Neuronal stem cell (in vitro differentiated cells): ENCODE measurements around the gene BHLHE41.

ENCODE experiments used
- DNase-seq: peaks from one replicate; pipeline ENCODE4 v3.0.0-alpha.2; 2013; ENCODE audit warnings: low spot score
- H2AFZ ChIP-seq: one replicate; pipeline ENCODE4 v1.6.1; 2013; ENCODE audit warnings: mild to moderate bottlenecking, low read length, inconsistent platforms
- H2AK5ac ChIP-seq: 2 replicates; pipeline ENCODE4 v1.6.1; 2013; ENCODE audit warnings: low read depth, mild to moderate bottlenecking, inconsistent platforms, low read length, moderate library complexity, mixed read lengths
- H2BK120ac ChIP-seq: 2 replicates; pipeline ENCODE4 v1.6.1; 2013; ENCODE audit warnings: low read depth, mild to moderate bottlenecking, inconsistent platforms, low read length, moderate library complexity, mixed read lengths
- H2BK12ac ChIP-seq: one replicate; pipeline ENCODE4 v1.6.1; 2013; ENCODE audit warnings: low read length, inconsistent platforms
- H2BK15ac ChIP-seq: 2 replicates; pipeline ENCODE4 v1.6.1; 2013; ENCODE audit warnings: mild to moderate bottlenecking, low read length, inconsistent platforms, mixed read lengths
- H2BK5ac ChIP-seq: one replicate; pipeline ENCODE4 v1.6.1; 2013; ENCODE audit warnings: inconsistent platforms, mild to moderate bottlenecking, low read length, moderate library complexity
- H3K14ac ChIP-seq: one replicate; pipeline ENCODE4 v1.6.1; 2013; ENCODE audit warnings: low read length, inconsistent platforms
- H3K18ac ChIP-seq: 2 replicates; pipeline ENCODE4 v1.6.1; 2013; ENCODE audit warnings: low read length, inconsistent platforms
- H3K23ac ChIP-seq: 2 replicates; pipeline ENCODE4 v1.6.1; 2013; ENCODE audit warnings: low read depth, mild to moderate bottlenecking, mixed read lengths, low read length, inconsistent platforms; ENCODE audit not compliant: poor library complexity
- H3K27ac ChIP-seq: replicated peaks from 3 replicates; pipeline ENCODE4 v1.5.1; 2013; ENCODE audit warnings: low read length, inconsistent platforms
- H3K27me3 ChIP-seq, 3 experiments: 2 replicates each; pipeline ENCODE4 v1.6.1; 2013; ENCODE audit warnings: low read length in 3 of 3, mild to moderate bottlenecking in 2 of 3, inconsistent platforms in 1 of 3, low read depth in 1 of 3, mixed read lengths in 1 of 3, moderate library complexity in 1 of 3; ENCODE audit not compliant: control insufficient read depth in 3 of 3, insufficient read depth in 3 of 3
- H3K36me3 ChIP-seq, 2 donors: replicated peaks in 1 of 2; 2 replicates each; pipeline ENCODE4 v1.6.1; 2013; ENCODE audit warnings: low read length in 2 of 2; ENCODE audit not compliant: control insufficient read depth in 2 of 2, insufficient read depth in 2 of 2
- H3K4ac ChIP-seq: 2 replicates; pipeline ENCODE4 v1.6.1; 2013; ENCODE audit warnings: inconsistent platforms, mild to moderate bottlenecking, low read length, moderate library complexity
- H3K4me1 ChIP-seq, 2 donors: 1 replicate in 1 of 2; 2 replicates in 1 of 2; pipeline ENCODE4 v1.6.1; 2013; ENCODE audit warnings: low read length in 2 of 2, low read depth in 1 of 2; ENCODE audit not compliant: control insufficient read depth in 2 of 2, insufficient read depth in 1 of 2
- H3K4me2 ChIP-seq: one replicate; pipeline ENCODE4 v1.6.1; 2013; ENCODE audit warnings: mild to moderate bottlenecking, low read length, inconsistent platforms; ENCODE audit not compliant: insufficient read depth, poor library complexity, severe bottlenecking
- H3K4me3 ChIP-seq, 2 donors: 2 replicates each; pipeline ENCODE4 v1.5.1; 2013; ENCODE audit warnings: low read length in 2 of 2, mild to moderate bottlenecking in 2 of 2, inconsistent platforms in 1 of 2, moderate library complexity in 1 of 2
- H3K79me1 ChIP-seq: one replicate; pipeline ENCODE4 v1.6.1; 2013; ENCODE audit warnings: low read depth, mild to moderate bottlenecking, inconsistent platforms, low read length, moderate library complexity
- H3K9ac ChIP-seq: one replicate; pipeline ENCODE4 v1.6.1; 2013; ENCODE audit warnings: mild to moderate bottlenecking, low read depth, low read length, inconsistent platforms; ENCODE audit not compliant: poor library complexity
- H3K9me3 ChIP-seq, 2 donors: replicated peaks in 1 of 2; 2 replicates each; pipeline versions ENCODE3 to v1.6.1; 2013; ENCODE audit warnings: low read length in 2 of 2, mild to moderate bottlenecking in 2 of 2, inconsistent platforms in 1 of 2, low read depth in 1 of 2, mixed read lengths in 1 of 2, moderate library complexity in 1 of 2; ENCODE audit not compliant: control insufficient read depth in 2 of 2, insufficient read depth in 1 of 2
- H4K8ac ChIP-seq: one replicate; pipeline ENCODE4 v1.6.1; 2013; ENCODE audit warnings: low read depth, mild to moderate bottlenecking, inconsistent platforms, low read length, moderate library complexity
- H4K91ac ChIP-seq: one replicate; pipeline ENCODE4 v1.6.1; 2013; ENCODE audit warnings: low read length, low read depth, mild to moderate bottlenecking, inconsistent platforms; ENCODE audit not compliant: poor library complexity
- WGBS, 2 donors: extraction: QIAGEN DNeasy Blood & Tissue Kit; methylation state at CpG; one replicate each; pipeline ENCODE4 v1.1.7; 2013; ENCODE audit warnings: missing lambda C conversion rate in 2 of 2, mixed read lengths in 1 of 2; ENCODE audit not compliant: insufficient read length in 2 of 2, insufficient replicate concordance in 1 of 2; ENCODE audit errors: extremely low coverage in 2 of 2; 5-methylcytosine and 5-hydroxymethylcytosine counted together

The BHLHE41 gene

GRCh38 chr12:26096036-26096435, 28.8 kb downstream of the BHLHE41 start:
- Histone ChIP-seq H2AK5ac (no peak overlapping the region), H3K4me3 (no peak overlapping the region), H3K4me2 (no peak overlapping the region), H3K4me1 (no peaks in the 10 kb centered on the region), H3K18ac (no peak overlapping the region), H3K9me3 (no peaks in the 10 kb centered on the region), H2BK12ac (no peak overlapping the region), H3K79me1 (no peaks in the 10 kb centered on the region), H2AFZ (peak overlapping the region; percentile 20), H4K8ac (no peak overlapping the region), H3K14ac (no peak overlapping the region), H3K27ac (no peak overlapping the region), H3K4ac (no peak overlapping the region), H3K27me3 (no peaks in the 10 kb centered on the region), H2BK15ac (no peak overlapping the region), H2BK120ac (no peak overlapping the region), H3K36me3 (no peaks in the 10 kb centered on the region), H2BK5ac (no peak overlapping the region), H3K9ac (no peak overlapping the region), H4K91ac (no peak overlapping the region), H3K23ac (no peak overlapping the region)
- WGBS, 2 donors = no CpG with 5 or more reads among the region's 2 CpGs
- DNase-seq = no peak

- DNase-seq = no peak
- H3K4ac ChIP-seq = no peak overlapping the region
- no peak overlapping the region for H3K27ac ChIP-seq
- H3K4me1 ChIP-seq = no peaks in the 10 kb centered on the region
- H2BK15ac ChIP-seq = no peak overlapping the region
- no peaks in the 10 kb centered on the region for H3K79me1 ChIP-seq
- no peak overlapping the region for H3K14ac ChIP-seq
- H3K4me2 ChIP-seq = no peak overlapping the region
- H3K9me3 ChIP-seq = no peaks in the 10 kb centered on the region
- no peak overlapping the region for H3K18ac ChIP-seq
- H4K8ac ChIP-seq = no peak overlapping the region
- no peak overlapping the region for H2BK120ac ChIP-seq
- H2AFZ ChIP-seq = no peak overlapping the region
- no peak overlapping the region for H2BK12ac ChIP-seq
- H3K9ac ChIP-seq = no peak overlapping the region
- H3K27me3 ChIP-seq = no peaks in the 10 kb centered on the region
- H2AK5ac ChIP-seq = no peak overlapping the region
- no peak overlapping the region for H3K4me3 ChIP-seq
- no peaks in the 10 kb centered on the region for H3K36me3 ChIP-seq
- no peak overlapping the region for H4K91ac ChIP-seq
- H3K23ac ChIP-seq = no peak overlapping the region
- no CpG with 5 or more reads among the region's 2 CpGs for WGBS, 2 donors
- H2BK5ac ChIP-seq = no peak overlapping the region
Measured at GRCh38 chr12:26095186-26095585, 29.7 kb downstream of the BHLHE41 start.

GRCh38 chr12:26092346-26093105, 32.3 kb downstream of the BHLHE41 start:
- H2BK120ac ChIP-seq = no peak overlapping the region
- no CpG with 5 or more reads among the region's 4 CpGs for WGBS, 2 donors
- no peak overlapping the region for H2BK15ac ChIP-seq
- H4K8ac ChIP-seq = no peak overlapping the region
- H3K4me1 ChIP-seq = no peaks in the 10 kb centered on the region
- H3K4ac ChIP-seq = no peak overlapping the region
- no peak overlapping the region for H3K18ac ChIP-seq
- no peak overlapping the region for H2AFZ ChIP-seq
- no peak overlapping the region for H3K4me3 ChIP-seq
- no peak overlapping the region for H2AK5ac ChIP-seq
- no peak overlapping the region for H3K23ac ChIP-seq
- H3K27ac ChIP-seq = no peak overlapping the region
- no peaks in the 10 kb centered on the region for H3K27me3 ChIP-seq
- H2BK5ac ChIP-seq = no peak overlapping the region
- no peak for DNase-seq
- H3K79me1 ChIP-seq = peaks cover 2% of the 10 kb centered on the region
- no peak overlapping the region for H3K4me2 ChIP-seq
- H3K36me3 ChIP-seq = no peaks in the 10 kb centered on the region
- no peaks in the 10 kb centered on the region for H3K9me3 ChIP-seq
- no peak overlapping the region for H4K91ac ChIP-seq
- no peak overlapping the region for H2BK12ac ChIP-seq
- H3K14ac ChIP-seq = no peak overlapping the region
- H3K9ac ChIP-seq = no peak overlapping the region

- no CpG with 5 or more reads among the region's 6 CpGs for whole genome bisulfite sequencing, 2 donors
- H2BK120ac ChIP-seq = no peak overlapping the region
- no peak overlapping the region for H3K23ac ChIP-seq
- no peaks in the 10 kb centered on the region for H3K9me3 ChIP-seq
- H3K4me3 ChIP-seq = no peak overlapping the region
- peaks cover 2% of the 10 kb centered on the region for H3K79me1 ChIP-seq
- H3K4ac ChIP-seq = no peak overlapping the region
- no peak overlapping the region for H4K8ac ChIP-seq
- no peak overlapping the region for H4K91ac ChIP-seq
- DNase-seq = no peak
- H3K18ac ChIP-seq = no peak overlapping the region
- no peak overlapping the region for H3K9ac ChIP-seq
- H3K4me1 ChIP-seq = no peaks in the 10 kb centered on the region
- no peaks in the 10 kb centered on the region for H3K27me3 ChIP-seq
- H2AFZ ChIP-seq = no peak overlapping the region
- no peak overlapping the region for H3K27ac ChIP-seq
- H2BK12ac ChIP-seq = no peak overlapping the region
- H3K14ac ChIP-seq = no peak overlapping the region
- no peak overlapping the region for H3K4me2 ChIP-seq
- no peak overlapping the region for H2BK5ac ChIP-seq
- H3K36me3 ChIP-seq = no peaks in the 10 kb centered on the region
- H2AK5ac ChIP-seq = no peak overlapping the region
- no peak overlapping the region for H2BK15ac ChIP-seq
Measured at GRCh38 chr12:26091822-26092221, 33.0 kb downstream of the BHLHE41 start.
